Colonic mucosa (tissue), 4 donors: ENCODE data around the gene ZNF768. TPM values are rescaled to one million over a fixed set of nuclear protein-coding genes. Genes with fewer than 3 reads are reported as not detected.

ENCODE experiments used
- DNase-seq: peaks from one replicate; pipeline ENCODE4 v3.0.0-alpha.2; 2020
- H3K27ac ChIP-seq: fragments of 200-600 bp; one replicate; pipeline ENCODE4 v1.8.0; 2021
- H3K27me3 ChIP-seq: fragments of 200-600 bp; one replicate; pipeline ENCODE4 v1.8.0; 2021
- H3K36me3 ChIP-seq: fragments of 200-600 bp; one replicate; pipeline ENCODE4 v1.8.0; 2021
- H3K4me1 ChIP-seq: fragments of 200-600 bp; one replicate; pipeline ENCODE4 v1.8.0; 2021; ENCODE audit warnings: mild to moderate bottlenecking
- H3K4me3 ChIP-seq: fragments of 200-600 bp; one replicate; pipeline ENCODE4 v1.8.0; 2021
- H3K9ac ChIP-seq, 2 donors: one replicate each; pipeline ENCODE4 v1.7.0; 2013; ENCODE audit warnings: control low read depth in 2 of 2, low read depth in 2 of 2, low read length in 2 of 2
- H3K9me3 ChIP-seq: fragments of 200-600 bp; one replicate; pipeline ENCODE4 v1.8.0; 2021
- CTCF ChIP-seq: fragments of 200-600 bp; IDR thresholded peaks from one replicate; pipeline ENCODE4 v1.8.0; 2022; ENCODE audit warnings: antibody characterized with exemption, mild to moderate bottlenecking
- intact Hi-C: fragments of 100-400 bp; cut with DNase I; formaldehyde crosslinking; loops from one replicate; pipeline ENCODE4 v1.14.1; 2022
- total RNA-seq, 2 donors: library from RNA; stranded (reverse); fragmentation: NEBNext Ultra II Directional in 1 of 2; extraction: Animal tissue kit (Norgen Biotek cat#: 25700) in 1 of 2; gene quantifications; one replicate each; pipeline ENCODE4 v1.2.1, GENCODE V29; 2021
- donor health status: healthy.
- donor health status: DM: no; HTN: no; CAD: no.
- donor health status: DM: no; HTN: no; CAD: no.

The ZNF768 gene
- total RNA-seq, 2 donors from 2014 or later = 58.6 to 63.2 TPM

DNA sequence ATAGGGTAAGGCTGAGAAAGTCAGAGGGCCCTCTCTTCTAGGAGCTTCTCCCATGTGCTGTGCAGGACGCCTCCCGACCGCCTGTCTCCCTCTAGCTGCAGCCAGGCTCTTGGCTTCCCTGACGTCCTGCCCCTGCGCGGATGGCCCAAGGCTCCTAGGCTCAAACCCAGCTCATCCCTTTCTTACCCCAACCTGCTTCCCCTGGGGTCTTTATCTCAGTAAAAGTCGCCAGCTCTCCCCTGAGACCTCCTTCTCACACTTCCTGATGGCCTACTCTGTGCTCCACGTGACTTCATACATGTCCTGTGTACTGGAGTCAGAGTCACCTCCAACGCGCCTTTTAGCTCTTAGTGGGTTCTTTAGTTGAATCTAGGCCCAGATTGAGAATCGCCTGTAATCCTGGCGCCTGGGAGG lies 9.4 kb upstream of the ZNF768 start:
- Histone ChIP-seq H3K4me3 (peak overlapping the region; percentile 61), H3K27ac (peak overlapping the region; percentile 93), H3K9ac (peak overlapping the region; percentile 76 to 90), H3K27me3 (no peaks in the 10 kb centered on the region), H3K9me3 (no peaks in the 10 kb centered on the region), H3K36me3 (no peaks in the 10 kb centered on the region), H3K4me1 (peaks cover 2% of the 10 kb centered on the region)
- TF ChIP-seq CTCF = peak; percentile 54
- DNase-seq = peak; percentile 78
- intact Hi-C loops = no loop called here

GRCh38 chr16:30535106-30535776 lies 8.9 kb upstream of the ZNF768 start:
- Histone ChIP-seq H3K27ac (peak overlapping the region; percentile 93), H3K4me3 (peak overlapping the region; percentile 61), H3K4me1 (no peaks in the 10 kb centered on the region), H3K27me3 (no peaks in the 10 kb centered on the region), H3K36me3 (no peaks in the 10 kb centered on the region), H3K9ac (peak overlapping the region; percentile 90 to 97), H3K9me3 (no peaks in the 10 kb centered on the region)
- intact Hi-C loops = no loop called here
- no peak for DNase-seq
- no peak for TF ChIP-seq CTCF

- H3K4me3 ChIP-seq = peak within 1 kb of the TSS; percentile 61
- no peaks in the 10 kb centered on the region for H3K4me1 ChIP-seq
- H3K9ac ChIP-seq = peak within 1 kb of the TSS; percentile 90 to 97
- H3K36me3 ChIP-seq = no peaks in the 10 kb centered on the region
- TF ChIP-seq CTCF = no peak
- no peaks in the 10 kb centered on the region for H3K9me3 ChIP-seq
- peak; percentile 92 for DNase-seq
- H3K27me3 ChIP-seq = no peaks in the 10 kb centered on the region
- H3K27ac ChIP-seq = peak within 1 kb of the TSS; percentile 93
- intact Hi-C loops = no loop called here
Measured at GRCh38 chr16:30534368-30535105, 8.2 kb upstream of the ZNF768 start, which contains the start of gene ZNF747. Gene ZNF747 (minus strand): TSS chr16:30534858. CDS start chr16:30534679, 179 bp downstream.

DNA sequence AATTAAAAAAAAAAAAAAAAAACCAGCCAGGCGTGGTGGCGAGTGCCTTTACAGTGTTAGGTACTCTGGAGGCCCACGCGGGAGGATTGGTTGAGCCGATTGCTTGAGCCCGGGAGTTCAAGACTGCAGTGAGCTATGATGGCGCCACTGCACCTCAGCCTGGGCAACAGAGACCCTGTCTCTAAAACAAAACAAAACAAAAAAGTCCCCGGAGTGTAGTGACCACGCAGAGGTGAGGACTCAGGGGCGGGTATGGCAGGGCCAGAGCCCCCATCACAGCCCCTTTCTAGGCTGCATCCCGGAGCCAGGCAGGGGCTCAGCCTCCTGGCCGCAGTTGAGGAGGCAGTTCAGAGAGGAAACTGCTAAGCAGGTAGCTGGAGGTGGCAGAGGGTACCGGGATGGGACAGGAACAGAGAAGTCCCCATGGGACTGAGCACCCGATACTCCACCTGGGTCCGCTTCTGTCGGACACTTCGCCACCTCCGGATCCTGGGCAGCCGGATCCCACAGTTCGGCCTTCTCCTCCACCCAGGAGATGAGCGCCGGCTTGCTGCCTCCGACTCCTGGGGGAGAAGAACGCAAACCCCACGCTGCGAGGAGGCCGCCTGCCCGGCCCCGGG lies 7.5 kb upstream of the ZNF768 start:
- Histone ChIP-seq H3K4me3 (peak overlapping the region; percentile 61), H3K27ac (peak overlapping the region; percentile 93), H3K36me3 (no peaks in the 10 kb centered on the region), H3K27me3 (no peaks in the 10 kb centered on the region), H3K9me3 (no peaks in the 10 kb centered on the region), H3K9ac (peak overlapping the region; percentile 90 to 97), H3K4me1 (no peaks in the 10 kb centered on the region)
- TF ChIP-seq CTCF = no peak
- peak; percentile 38 for DNase-seq
- intact Hi-C loops = no loop called here

DNA sequence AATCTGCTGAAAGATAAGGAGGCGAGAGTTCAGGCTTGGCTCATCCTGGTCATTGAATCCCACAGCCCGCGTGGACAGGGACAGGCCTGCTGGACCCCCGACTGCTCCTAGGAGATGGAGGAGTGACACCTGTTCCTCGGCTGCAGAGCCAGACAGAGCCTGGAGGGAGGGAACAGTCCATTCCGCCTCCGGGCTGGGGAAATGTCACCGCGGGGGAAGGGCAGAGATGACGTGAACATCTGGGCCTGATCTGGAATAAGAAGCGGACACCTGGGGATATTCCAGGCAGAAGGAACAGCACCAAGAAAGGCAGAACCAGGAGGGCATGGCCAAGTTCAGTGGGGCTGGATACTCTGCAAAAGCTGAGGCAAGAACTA lies 6.8 kb upstream of the ZNF768 start:
- DNase-seq = no peak
- H3K27ac ChIP-seq = peak overlapping the region; percentile 93

More for the DNA sequence above, 6.8 kb upstream of the ZNF768 start:
- Histone ChIP-seq H3K4me1 (no peaks in the 10 kb centered on the region), H3K9ac (peak overlapping the region; percentile 90 to 97), H3K27me3 (no peaks in the 10 kb centered on the region), H3K4me3 (peak overlapping the region; percentile 61), H3K9me3 (no peaks in the 10 kb centered on the region), H3K36me3 (no peaks in the 10 kb centered on the region)
- intact Hi-C loops = no loop called here
- no peak for TF ChIP-seq CTCF
